Stimulated activated naive CD8-positive, alpha-beta T cell treated with anti-CD3 and anti-CD28 coated beads, Interleukin-15, amount 100 ng/mL, for 72 hours (primary cell): ENCODE data around the gene ZNF837.
"Not testable (repeated sequence)": the region's sequence is repeated elsewhere in the genome, so short reads cannot be mapped to it uniquely, and the experiment has no call there.

Source experiments
- ATAC-seq: fragments of 150-1000 bp; cut with Tn5 transposase; 2 replicates; pipeline ENCODE4 v1.10.0; 2021; ENCODE audit warnings: mild to moderate bottlenecking, moderate library complexity
- DNase-seq, 2 donors: peaks; one replicate each; pipeline ENCODE4 v3.0.0; 2021 to 2022
- H3K27ac Mint-ChIP-seq, 2 donors: one replicate each; pipeline ENCODE4 v1.8.0; 2022; ENCODE audit warnings: mild to moderate bottlenecking in 2 of 2, mixed read lengths in 2 of 2, moderate library complexity in 2 of 2
- H3K27me3 Mint-ChIP-seq: one replicate; pipeline ENCODE4 v1.8.0; 2022; ENCODE audit warnings: mixed read lengths
- H3K4me1 Mint-ChIP-seq: one replicate; pipeline ENCODE4 v1.8.0; 2022; ENCODE audit warnings: mild to moderate bottlenecking, mixed read lengths
- H3K4me3 Mint-ChIP-seq, 2 donors: one replicate each; pipeline ENCODE4 v1.8.0; 2022; ENCODE audit warnings: mild to moderate bottlenecking in 2 of 2, mixed read lengths in 2 of 2, moderate library complexity in 1 of 2
- H3K9me3 Mint-ChIP-seq, 2 donors: one replicate each; pipeline ENCODE4 v1.8.0; 2022; ENCODE audit warnings: mixed read lengths in 2 of 2

Gene ZNF837

GRCh38 chr19:58351558-58351878 lies 29.3 kb downstream of the ZNF837 start:
- Mint-ChIP-seq H3K9me3 (peaks cover 0 to 8% of the 10 kb centered on the region in 2 donors), H3K27me3 (no peaks in the 10 kb centered on the region), H3K4me3 (no peak overlapping the region), H3K27ac (no peak overlapping the region), H3K4me1 (peaks cover 49% of the 10 kb centered on the region)
- DNase-seq (no peak), ATAC-seq (no peak)

DNA sequence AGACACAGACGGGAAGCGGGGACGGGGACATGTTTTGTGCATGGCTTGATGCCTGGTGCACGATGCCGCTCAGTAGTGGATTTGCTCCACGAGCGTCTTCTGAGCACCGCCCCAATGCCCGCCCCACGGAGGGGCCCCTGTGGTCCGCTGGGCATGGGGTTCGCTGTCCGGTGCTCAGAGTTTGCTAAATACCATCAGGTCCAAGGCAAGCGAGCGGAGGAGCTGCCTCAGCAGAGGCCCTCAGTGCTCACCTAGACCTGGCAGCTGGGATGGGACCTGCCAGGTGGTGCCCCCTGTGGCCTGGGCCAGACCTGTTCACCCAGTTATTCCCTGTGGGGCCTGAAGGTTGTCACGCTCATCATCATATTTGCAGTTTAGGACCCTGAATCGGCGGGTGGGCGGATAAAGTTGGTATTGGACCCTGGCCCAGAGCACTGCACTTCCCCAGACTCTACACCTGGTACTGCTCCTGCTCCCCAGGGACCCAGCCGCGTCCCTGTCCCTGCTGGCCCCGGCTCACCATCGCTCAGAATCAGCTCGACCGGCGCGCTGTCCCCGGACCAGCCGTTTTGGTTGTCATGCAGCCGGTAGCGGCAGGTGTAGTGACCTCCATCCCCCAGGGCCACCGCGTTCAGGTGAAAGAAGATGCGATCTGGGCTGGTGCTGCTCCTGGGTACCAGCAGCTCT lies 29.8 kb downstream of the ZNF837 start:
- no peak for ATAC-seq

DNA sequence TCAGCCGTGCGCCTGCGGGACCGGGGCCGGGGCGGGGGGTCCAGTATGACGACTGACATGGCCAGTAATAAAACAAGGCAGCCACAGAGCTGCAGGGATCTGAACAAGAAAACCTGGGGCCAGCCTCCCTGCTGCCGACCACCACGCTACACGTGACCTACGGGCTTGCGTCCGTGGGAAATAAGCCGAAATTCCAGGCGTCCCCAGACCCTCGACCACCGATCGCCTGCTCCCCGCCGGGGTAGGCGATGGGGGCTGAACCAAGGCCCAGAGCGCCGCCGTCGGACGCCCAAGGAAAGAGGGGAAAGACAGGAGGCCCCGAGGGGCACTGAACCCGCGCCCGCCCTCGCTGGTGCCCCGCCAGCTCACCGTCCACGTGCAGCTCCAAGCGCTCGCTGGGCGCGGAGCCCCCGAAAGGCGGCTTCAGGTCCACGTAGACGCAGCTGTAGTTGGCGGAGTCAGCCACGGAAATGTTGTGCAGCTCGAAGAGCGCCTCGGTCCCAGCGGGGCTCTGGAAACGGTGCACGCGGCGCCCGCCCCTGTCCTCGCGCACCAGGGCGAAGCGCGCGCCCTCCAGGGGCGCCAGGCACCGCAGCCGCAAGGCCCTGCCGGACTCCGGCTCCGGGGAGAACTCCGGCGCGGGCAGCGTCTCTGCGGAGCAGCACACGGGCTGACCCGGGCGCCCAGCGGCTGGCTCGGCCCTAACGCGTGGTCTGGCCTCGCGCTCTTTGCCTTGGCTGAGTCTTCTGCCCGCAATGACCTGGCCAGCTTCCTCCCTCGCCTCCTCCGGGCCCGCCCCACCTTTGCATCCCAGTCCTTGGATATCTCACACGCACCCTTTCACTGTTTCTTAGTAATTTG lies 30.6 kb downstream of the ZNF837 start:
- Mint-ChIP-seq H3K9me3 (peaks cover 0 to 8% of the 10 kb centered on the region in 2 donors), H3K27me3 (no peaks in the 10 kb centered on the region), H3K4me3 (peak overlapping the region in 1 of 2 donors; percentile 66), H3K27ac (peak overlapping the region in 1 of 2 donors; percentile 96), H3K4me1 (peaks cover 48% of the 10 kb centered on the region)
- DNase-seq (peak in 1 of 2 donors; percentile 7), ATAC-seq (no peak)

More for the DNA sequence above, 29.8 kb downstream of the ZNF837 start:
- no peaks in the 10 kb centered on the region for H3K27me3 Mint-ChIP-seq
- DNase-seq, result no peak
- H3K9me3 Mint-ChIP-seq, result peaks cover 0 to 8% of the 10 kb centered on the region in 2 donors
- peak overlapping the region in 1 of 2 donors; percentile 37 for H3K4me3 Mint-ChIP-seq
- H3K4me1 Mint-ChIP-seq, result peaks cover 49% of the 10 kb centered on the region
- no peak overlapping the region for H3K27ac Mint-ChIP-seq

GRCh38 chr19:58349590-58349989 lies 31.2 kb downstream of the ZNF837 start:
- peak overlapping the region; percentile 66 to 75 for H3K4me3 Mint-ChIP-seq

GRCh38 chr19:58348080-58348479 lies 32.8 kb downstream of the ZNF837 start:
- not testable (repeated sequence) for H3K9me3 Mint-ChIP-seq, H3K27me3 Mint-ChIP-seq, DNase-seq
- Mint-ChIP-seq H3K4me1 (peaks cover 44% of the 10 kb centered on the region), H3K27ac (peak overlapping the region in 1 of 2 donors; percentile 89), H3K4me3 (peak overlapping the region; percentile 93 to 94)
- ATAC-seq, result peak; percentile 6

More at GRCh38 chr19:58349590-58349989, 31.2 kb downstream of the ZNF837 start:
- no peak for DNase-seq
- ATAC-seq, result no peak
- H3K9me3 Mint-ChIP-seq, result peaks cover 0 to 8% of the 10 kb centered on the region in 2 donors
- peaks cover 44% of the 10 kb centered on the region for H3K4me1 Mint-ChIP-seq
- peak overlapping the region in 1 of 2 donors; percentile 96 for H3K27ac Mint-ChIP-seq
- H3K27me3 Mint-ChIP-seq, result no peaks in the 10 kb centered on the region

- H3K4me3 Mint-ChIP-seq, result peak overlapping the region; percentile 93 to 94
- ATAC-seq, result peak; percentile 94
- peaks cover 0 to 8% of the 10 kb centered on the region in 2 donors for H3K9me3 Mint-ChIP-seq
- H3K27ac Mint-ChIP-seq, result peak overlapping the region; percentile 89 to 94
- no peaks in the 10 kb centered on the region for H3K27me3 Mint-ChIP-seq
- peaks cover 41% of the 10 kb centered on the region for H3K4me1 Mint-ChIP-seq
- peak; percentile 78 to 79 for DNase-seq
These were observed 33.6 kb downstream of the ZNF837 start for GRCh38 chr19:58346961-58347929.

GRCh38 chr19:58345558-58345957 lies 35.3 kb downstream of the ZNF837 start:
- H3K4me3 Mint-ChIP-seq, result peak overlapping the region; percentile 93 to 94
- no peaks in the 10 kb centered on the region for H3K27me3 Mint-ChIP-seq
- H3K9me3 Mint-ChIP-seq, result peaks cover 0 to 8% of the 10 kb centered on the region in 2 donors
- H3K4me1 Mint-ChIP-seq, result peaks cover 35% of the 10 kb centered on the region
- ATAC-seq (no peak), DNase-seq (no peak)
- peak overlapping the region in 1 of 2 donors; percentile 87 for H3K27ac Mint-ChIP-seq

GRCh38 chr19:58338825-58339558 lies 41.8 kb downstream of the ZNF837 start:
- ATAC-seq, result no peak
- no peak for DNase-seq
- peaks cover 13% of the 10 kb centered on the region for H3K4me1 Mint-ChIP-seq
- H3K27me3 Mint-ChIP-seq, result no peaks in the 10 kb centered on the region
- H3K4me3 Mint-ChIP-seq, result no peak overlapping the region
- H3K9me3 Mint-ChIP-seq, result no peaks in the 10 kb centered on the region
- H3K27ac Mint-ChIP-seq, result no peak overlapping the region

- Mint-ChIP-seq H3K9me3 (no peaks in the 10 kb centered on the region), H3K27me3 (no peaks in the 10 kb centered on the region), H3K4me3 (no peak overlapping the region), H3K4me1 (peaks cover 13% of the 10 kb centered on the region), H3K27ac (no peak overlapping the region)
- ATAC-seq (no peak), DNase-seq (no peak)
These were observed 42.5 kb downstream of the ZNF837 start for GRCh38 chr19:58338336-58338735.

DNA sequence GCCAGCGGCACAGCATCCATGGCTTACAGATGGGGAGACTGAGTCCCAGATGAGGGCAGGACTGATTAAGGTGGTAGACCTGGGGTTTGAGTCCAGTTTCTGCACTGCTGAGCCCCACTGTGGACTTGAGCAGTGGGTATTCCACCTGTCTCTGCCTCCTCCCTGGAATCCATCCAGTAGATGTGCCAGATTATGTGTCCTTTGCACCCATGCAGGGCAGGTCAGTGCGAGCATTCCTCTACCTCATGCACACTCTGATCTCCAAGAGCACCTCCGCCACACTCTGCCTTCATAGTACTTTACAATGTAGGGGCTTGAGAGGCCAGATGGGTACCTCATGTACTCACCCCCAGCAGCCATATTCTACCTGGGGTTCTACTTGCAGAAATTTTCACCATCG lies 44.0 kb downstream of the ZNF837 start:
- H3K4me1 Mint-ChIP-seq, result peaks cover 13% of the 10 kb centered on the region
- DNase-seq (no peak), ATAC-seq (no peak)
- H3K4me3 Mint-ChIP-seq, result no peak overlapping the region
- H3K9me3 Mint-ChIP-seq, result no peaks in the 10 kb centered on the region
- no peaks in the 10 kb centered on the region for H3K27me3 Mint-ChIP-seq
- H3K27ac Mint-ChIP-seq, result no peak overlapping the region

DNA sequence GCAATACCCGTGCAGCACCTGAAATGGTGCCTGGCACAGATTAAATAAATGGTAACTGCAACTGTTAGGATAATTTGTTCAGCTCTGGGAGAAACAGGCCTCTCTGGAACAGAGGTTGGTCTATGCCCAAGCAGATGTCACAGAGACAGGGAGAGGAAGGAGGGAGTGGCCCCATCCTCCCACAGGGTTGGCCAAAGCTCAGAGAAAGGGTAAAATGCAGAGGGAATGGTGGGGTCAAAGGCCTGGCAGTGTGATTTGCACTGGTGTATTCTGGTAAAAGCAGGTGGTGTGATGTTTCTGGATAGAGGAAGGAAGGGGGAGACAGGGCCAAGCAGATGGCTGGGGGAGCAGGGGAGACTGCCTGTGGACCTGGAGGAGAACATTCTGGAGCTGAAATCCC lies 44.6 kb downstream of the ZNF837 start:
- H3K27ac Mint-ChIP-seq, result peak overlapping the region in 1 of 2 donors; percentile 3
- H3K9me3 Mint-ChIP-seq, result no peaks in the 10 kb centered on the region
- no peak overlapping the region for H3K4me3 Mint-ChIP-seq
- no peak for DNase-seq
- peaks cover 13% of the 10 kb centered on the region for H3K4me1 Mint-ChIP-seq
- no peaks in the 10 kb centered on the region for H3K27me3 Mint-ChIP-seq
- no peak for ATAC-seq

- H3K9me3 Mint-ChIP-seq, result no peaks in the 10 kb centered on the region
- DNase-seq (no peak), ATAC-seq (no peak)
- H3K4me3 Mint-ChIP-seq, result no peak overlapping the region
- H3K27ac Mint-ChIP-seq, result no peak overlapping the region
- H3K27me3 Mint-ChIP-seq, result no peaks in the 10 kb centered on the region
- peaks cover 13% of the 10 kb centered on the region for H3K4me1 Mint-ChIP-seq
These were observed 45.2 kb downstream of the ZNF837 start for GRCh38 chr19:58335630-58336029.

DNA sequence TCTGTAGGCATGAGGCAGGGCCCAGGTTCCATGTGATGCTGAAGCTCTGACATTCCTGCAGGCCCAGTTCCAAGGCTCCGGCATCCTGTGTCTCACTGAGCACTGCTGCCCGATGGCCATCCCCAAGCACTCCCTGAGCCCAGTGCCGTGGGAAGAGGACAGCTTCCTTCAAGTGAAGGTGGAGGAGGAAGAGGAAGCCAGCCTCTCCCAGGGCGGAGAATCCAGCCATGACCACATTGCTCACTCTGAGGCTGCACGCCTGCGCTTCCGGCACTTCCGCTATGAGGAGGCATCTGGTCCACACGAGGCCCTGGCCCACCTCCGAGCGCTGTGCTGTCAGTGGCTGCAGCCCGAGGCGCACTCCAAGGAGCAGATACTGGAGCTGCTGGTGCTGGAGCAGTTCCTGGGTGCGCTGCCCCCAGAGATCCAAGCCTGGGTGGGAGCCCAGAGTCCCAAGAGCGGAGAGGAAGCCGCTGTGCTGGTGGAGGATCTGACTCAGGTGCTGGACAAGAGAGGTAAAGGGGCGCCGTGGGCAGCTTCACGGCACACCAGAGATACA lies 46.1 kb downstream of the ZNF837 start:
- Mint-ChIP-seq H3K27ac (no peak overlapping the region), H3K4me1 (peaks cover 8% of the 10 kb centered on the region), H3K9me3 (no peaks in the 10 kb centered on the region), H3K4me3 (no peak overlapping the region), H3K27me3 (no peaks in the 10 kb centered on the region)
- no peak for ATAC-seq
- DNase-seq, result no peak

GRCh38 chr19:58332697-58333096 lies 48.1 kb downstream of the ZNF837 start:
- Mint-ChIP-seq H3K27me3 (no peaks in the 10 kb centered on the region), H3K4me1 (peaks cover 14% of the 10 kb centered on the region), H3K4me3 (no peak overlapping the region), H3K9me3 (no peaks in the 10 kb centered on the region), H3K27ac (no peak overlapping the region)
- no peak for DNase-seq
- ATAC-seq, result no peak
